Mesodermal cell (in vitro differentiated cells): ENCODE results near the gene EPHA5.

Source experiments
- H3K27ac ChIP-seq: 2 replicates; pipeline ENCODE4 v1.7.0; 2013; ENCODE audit warnings: mild to moderate bottlenecking, low read depth, low read length, moderate library complexity; ENCODE audit not compliant: severe bottlenecking
- H3K36me3 ChIP-seq: 2 replicates; pipeline ENCODE4 v1.7.1; 2013; ENCODE audit warnings: mild to moderate bottlenecking, low read length, moderate library complexity; ENCODE audit not compliant: control insufficient read depth, insufficient read depth
- H3K4me1 ChIP-seq: one replicate; pipeline ENCODE4 v1.7.1; 2013; ENCODE audit warnings: mild to moderate bottlenecking, low read length; ENCODE audit not compliant: insufficient read depth, control insufficient read depth, poor library complexity, severe bottlenecking
- H3K4me3 ChIP-seq: 2 replicates; pipeline ENCODE4 v1.7.0; 2013; ENCODE audit warnings: low read length, control low read depth, mild to moderate bottlenecking; ENCODE audit not compliant: insufficient read depth, poor library complexity, severe bottlenecking; ENCODE audit errors: extremely low read depth
- H3K9me3 ChIP-seq: 2 replicates; pipeline ENCODE4 v1.7.1; 2013; ENCODE audit warnings: mild to moderate bottlenecking, low read length, moderate library complexity; ENCODE audit not compliant: control insufficient read depth
- WGBS, 2 experiments: methylation state at CpG; one replicate each; pipeline ENCODE4 v1.1.5; 2013; ENCODE audit warnings: missing lambda C conversion rate in 2 of 2; ENCODE audit not compliant: insufficient coverage in 2 of 2; 5-methylcytosine and 5-hydroxymethylcytosine counted together

EPHA5 gene

DNA sequence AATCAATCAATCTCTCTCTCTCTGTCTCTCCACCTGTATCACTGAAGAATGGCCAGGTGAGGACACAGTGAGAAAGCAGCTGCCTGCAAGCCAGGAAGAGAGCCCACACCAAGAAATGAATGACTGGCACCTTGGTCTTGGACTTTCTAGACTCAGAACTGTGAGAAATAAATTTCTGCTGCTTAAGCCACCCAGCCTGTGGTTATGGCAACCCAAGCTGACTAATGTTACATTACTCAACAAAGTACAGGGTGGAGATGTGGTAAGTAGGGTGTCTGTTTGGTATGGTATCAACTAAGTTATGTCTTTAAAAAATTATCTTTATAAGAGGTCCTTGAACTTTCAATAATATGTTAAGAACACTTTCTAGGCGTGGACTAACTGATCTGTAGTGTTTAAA lies 159.3 kb downstream of the EPHA5 start:
- no peak overlapping the region for H3K27ac ChIP-seq
- H3K9me3 ChIP-seq, result no peaks in the 10 kb centered on the region
- H3K4me1 ChIP-seq, result no peaks in the 10 kb centered on the region
- 83% methylated on average over 1 of the region's 1 CpG; no CpG with 5 or more reads in 1 of the 2 experiments for WGBS, 2 experiments
- H3K4me3 ChIP-seq, result no peak overlapping the region
- H3K36me3 ChIP-seq, result no peaks in the 10 kb centered on the region

DNA sequence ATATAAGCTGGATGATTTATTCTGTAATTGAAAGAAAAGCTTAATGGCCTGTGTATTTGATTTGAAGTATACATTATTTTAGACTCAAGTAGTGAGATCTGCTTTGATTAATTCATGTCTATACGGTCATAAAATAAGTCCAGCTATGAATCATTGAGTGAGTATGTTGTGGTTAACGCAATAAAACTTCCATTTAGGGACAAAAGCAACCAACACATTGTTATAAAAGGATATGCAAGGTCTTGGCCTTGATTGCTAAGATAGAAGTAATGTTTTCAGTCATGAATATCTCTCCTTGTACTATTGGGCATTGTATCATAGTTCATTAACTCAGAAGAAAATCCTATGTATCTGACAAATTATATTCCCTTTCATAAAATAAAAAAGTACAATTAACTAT lies 162.1 kb downstream of the EPHA5 start:
- Histone ChIP-seq H3K36me3 (no peaks in the 10 kb centered on the region), H3K27ac (no peak overlapping the region)
- 80% methylated on average over 1 of the region's 2 CpGs; no CpG with 5 or more reads in 1 of the 2 experiments for WGBS, 2 experiments

DNA sequence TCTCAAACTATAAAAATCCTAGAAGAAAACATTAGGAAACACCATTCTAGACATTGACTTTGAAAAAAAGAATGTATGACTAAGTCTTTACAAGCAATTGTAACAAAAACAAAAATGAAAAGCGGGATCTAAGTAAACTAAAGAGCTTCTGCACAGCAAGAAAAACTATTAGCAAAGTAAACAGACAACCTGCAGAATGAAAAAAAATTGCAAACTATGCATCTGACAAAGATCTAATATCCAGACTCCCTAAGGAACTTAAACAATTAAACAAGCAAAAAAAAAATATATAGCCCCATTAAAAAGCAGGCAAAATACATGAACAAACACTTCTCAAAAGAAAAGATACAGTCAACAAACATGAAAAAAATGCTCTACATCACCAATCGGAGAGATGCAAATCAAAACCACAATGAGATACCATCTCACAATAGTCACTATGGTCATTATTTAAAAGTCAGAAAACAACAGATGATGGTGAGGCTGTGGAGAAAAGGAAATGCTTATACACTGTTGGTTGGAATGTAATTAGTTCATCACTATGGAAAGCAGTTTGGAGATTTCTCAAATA lies 168.1 kb downstream of the EPHA5 start:
- WGBS, 2 experiments, result no CpG with 5 or more reads among the region's 2 CpGs
- Histone ChIP-seq H3K4me3 (no peak overlapping the region), H3K36me3 (no peaks in the 10 kb centered on the region), H3K4me1 (no peaks in the 10 kb centered on the region), H3K27ac (no peak overlapping the region), H3K9me3 (no peaks in the 10 kb centered on the region)

More for the DNA sequence above, 162.1 kb downstream of the EPHA5 start:
- Histone ChIP-seq H3K4me1 (no peaks in the 10 kb centered on the region), H3K9me3 (no peaks in the 10 kb centered on the region), H3K4me3 (no peak overlapping the region)

DNA sequence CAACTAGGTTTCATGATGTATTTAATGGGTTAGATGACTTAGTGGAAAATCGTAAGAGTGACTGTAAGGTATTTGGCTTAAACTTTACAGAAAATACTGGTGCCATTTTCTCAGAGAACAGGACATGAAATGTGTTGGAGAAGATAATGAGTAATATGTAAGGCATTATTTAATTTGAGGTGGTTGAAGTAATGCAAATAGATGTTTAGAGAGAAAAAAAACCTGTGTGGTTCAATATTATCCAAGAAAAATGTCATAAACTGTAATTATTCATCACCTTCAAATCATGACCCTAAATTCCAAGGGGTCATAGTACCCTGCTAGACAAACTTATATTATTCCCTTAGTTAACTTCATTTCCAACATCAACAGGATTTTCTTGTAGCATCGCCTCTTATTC lies 171.7 kb downstream of the EPHA5 start:
- Histone ChIP-seq H3K36me3 (no peaks in the 10 kb centered on the region), H3K4me3 (no peak overlapping the region), H3K9me3 (no peaks in the 10 kb centered on the region), H3K27ac (no peak overlapping the region), H3K4me1 (no peaks in the 10 kb centered on the region)
- 82 to 87% methylated on average over 2 of the region's 2 CpGs for WGBS, 2 experiments

DNA sequence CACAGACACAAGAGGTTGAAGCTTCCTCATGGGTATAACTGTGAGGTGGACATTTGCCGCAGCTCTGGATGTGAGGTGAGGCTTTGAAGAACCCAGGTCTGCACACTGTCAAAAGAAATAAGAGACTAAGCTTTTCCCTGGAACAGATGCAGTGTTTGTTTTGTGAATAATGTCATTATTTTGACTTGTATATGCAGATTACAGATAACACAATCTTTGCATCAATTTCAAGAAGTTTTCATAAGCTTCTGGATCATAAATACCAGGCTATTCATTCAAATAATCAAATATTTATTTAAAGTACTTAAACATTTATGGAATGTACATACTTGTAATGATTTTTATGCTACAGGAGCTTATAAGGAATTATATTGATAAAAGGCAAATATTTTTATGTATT lies 174.8 kb downstream of the EPHA5 start:
- H3K36me3 ChIP-seq, result no peaks in the 10 kb centered on the region
- H3K4me3 ChIP-seq, result no peak overlapping the region
- no peak overlapping the region for H3K27ac ChIP-seq
- no peaks in the 10 kb centered on the region for H3K4me1 ChIP-seq
- WGBS, 2 experiments, result 100% methylated on average over 1 of the region's 1 CpG; no CpG with 5 or more reads in 1 of the 2 experiments
- H3K9me3 ChIP-seq, result no peaks in the 10 kb centered on the region

DNA sequence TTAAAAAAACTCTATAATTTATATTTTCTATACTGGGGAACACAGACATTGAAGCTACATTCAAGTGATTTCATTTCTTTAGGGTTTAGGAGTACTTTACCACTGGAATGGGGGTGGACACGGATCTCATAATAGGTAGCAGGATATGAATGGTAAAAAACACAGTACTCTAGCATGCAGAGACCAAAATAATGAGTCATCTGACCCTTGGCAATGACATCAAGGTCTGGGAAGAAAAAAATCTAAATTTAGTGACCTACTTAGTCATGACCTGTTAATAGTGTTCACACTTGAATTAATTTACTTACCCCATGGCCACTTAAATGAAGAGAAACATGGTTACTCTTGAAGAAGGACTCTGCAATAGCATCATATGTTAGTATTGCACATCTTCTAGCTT lies 187.9 kb downstream of the EPHA5 start:
- WGBS, 2 experiments, result 100% methylated on average over 1 of the region's 1 CpG; no CpG with 5 or more reads in 1 of the 2 experiments
- Histone ChIP-seq H3K36me3 (no peaks in the 10 kb centered on the region), H3K27ac (no peak overlapping the region), H3K4me1 (no peaks in the 10 kb centered on the region), H3K4me3 (no peak overlapping the region), H3K9me3 (no peaks in the 10 kb centered on the region)

DNA sequence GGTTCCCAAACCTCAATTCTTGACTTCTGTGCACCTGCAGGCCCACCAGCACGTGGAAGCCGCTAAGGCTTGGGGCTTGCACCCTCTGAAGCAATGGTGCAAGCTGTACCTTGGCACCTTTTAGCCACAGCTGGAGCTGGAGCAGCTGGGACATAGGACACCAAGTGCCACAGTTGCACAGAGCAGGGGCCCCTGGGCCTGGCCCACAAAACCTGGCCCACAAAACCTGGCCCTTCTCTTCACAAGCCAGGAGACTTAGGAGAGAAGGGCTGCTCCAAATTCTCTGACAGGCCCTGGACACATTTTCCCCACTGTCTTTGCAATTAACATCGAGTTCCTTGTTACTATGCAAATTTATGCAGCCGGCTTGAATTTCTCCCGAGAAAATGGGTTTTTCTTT lies 197.8 kb downstream of the EPHA5 start:
- H3K4me1 ChIP-seq, result no peaks in the 10 kb centered on the region
- WGBS, 2 experiments, result 80 to 93% methylated on average over 5 of the region's 5 CpGs
- no peaks in the 10 kb centered on the region for H3K9me3 ChIP-seq
- no peak overlapping the region for H3K27ac ChIP-seq
- H3K36me3 ChIP-seq, result no peaks in the 10 kb centered on the region
- H3K4me3 ChIP-seq, result no peak overlapping the region

DNA sequence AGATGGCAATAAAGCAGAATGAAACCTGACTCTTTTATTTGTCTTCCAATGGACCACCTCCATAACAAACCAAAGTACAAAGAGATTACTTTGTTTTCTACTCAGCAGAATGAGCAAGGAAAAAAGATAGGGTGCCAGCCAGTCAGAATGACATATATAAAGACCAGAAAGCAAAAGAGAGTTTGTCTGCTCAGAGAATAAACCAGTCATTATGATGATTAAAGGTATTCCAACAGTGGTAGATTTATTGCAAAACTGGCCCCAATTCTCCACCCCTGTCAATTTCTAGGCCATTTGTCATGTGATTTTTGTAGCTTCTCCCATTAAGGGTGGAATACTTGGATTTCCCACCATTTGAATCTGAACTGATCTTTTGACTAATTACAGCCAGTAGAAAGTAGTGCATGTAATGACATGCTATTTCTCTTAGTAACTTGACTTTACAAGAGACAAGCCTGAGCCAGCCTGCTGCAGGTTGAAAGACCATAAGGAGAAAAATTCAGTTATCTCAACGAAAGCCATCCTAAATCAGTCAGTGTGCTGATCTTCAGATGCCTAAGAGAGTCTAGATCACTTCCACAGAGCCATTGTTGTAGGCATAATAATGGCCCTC lies 203.1 kb downstream of the EPHA5 start:
- Histone ChIP-seq H3K4me3 (no peak overlapping the region), H3K4me1 (no peaks in the 10 kb centered on the region), H3K36me3 (no peaks in the 10 kb centered on the region), H3K9me3 (no peaks in the 10 kb centered on the region), H3K27ac (no peak overlapping the region)
- WGBS, 2 experiments, result 100% methylated on average over 1 of the region's 1 CpG

DNA sequence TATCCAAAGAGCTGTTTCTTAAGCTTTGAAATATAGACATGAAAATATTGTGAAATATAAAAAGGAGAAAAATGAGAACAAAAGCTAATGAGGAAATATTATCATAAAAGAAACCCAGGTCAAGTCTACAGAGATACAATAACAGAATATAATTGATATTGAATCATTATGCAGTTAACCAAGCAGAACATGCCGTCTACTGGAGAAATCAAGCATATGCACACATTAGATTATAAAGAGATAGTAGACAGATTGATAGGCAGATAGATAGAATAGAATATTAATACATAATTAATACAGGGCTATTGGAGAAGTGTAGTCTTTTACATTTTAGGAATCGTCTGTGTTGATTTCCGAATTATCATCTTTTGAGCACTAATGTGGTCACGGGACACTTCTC lies 208.5 kb downstream of the EPHA5 start:
- WGBS, 2 experiments, result no CpG with 5 or more reads among the region's 4 CpGs
- Histone ChIP-seq H3K4me1 (no peaks in the 10 kb centered on the region), H3K27ac (no peak overlapping the region), H3K36me3 (no peaks in the 10 kb centered on the region), H3K4me3 (no peak overlapping the region), H3K9me3 (no peaks in the 10 kb centered on the region)

DNA sequence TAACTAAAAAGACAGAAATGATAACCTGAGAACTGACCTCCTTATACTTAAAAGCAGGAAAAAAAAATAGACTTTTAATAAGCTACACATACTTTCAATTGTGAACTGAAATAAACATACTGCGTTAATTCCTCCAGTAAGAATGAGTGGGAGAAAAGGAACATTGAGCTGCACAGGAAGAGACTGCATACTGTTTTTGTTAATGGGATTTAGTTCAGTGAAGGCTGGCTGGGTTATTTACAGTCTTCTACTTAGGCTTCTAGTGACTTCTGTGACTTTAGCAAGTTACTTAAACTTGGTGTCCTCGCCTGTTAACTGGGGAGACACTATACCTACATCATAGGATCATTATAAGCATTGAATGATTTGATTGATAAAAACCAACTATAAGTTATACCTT lies 213.3 kb downstream of the EPHA5 start:
- Histone ChIP-seq H3K9me3 (no peaks in the 10 kb centered on the region), H3K36me3 (no peaks in the 10 kb centered on the region), H3K4me3 (no peak overlapping the region), H3K4me1 (no peaks in the 10 kb centered on the region), H3K27ac (no peak overlapping the region)
- no CpG with 5 or more reads among the region's 2 CpGs for whole genome bisulfite sequencing, 2 experiments

DNA sequence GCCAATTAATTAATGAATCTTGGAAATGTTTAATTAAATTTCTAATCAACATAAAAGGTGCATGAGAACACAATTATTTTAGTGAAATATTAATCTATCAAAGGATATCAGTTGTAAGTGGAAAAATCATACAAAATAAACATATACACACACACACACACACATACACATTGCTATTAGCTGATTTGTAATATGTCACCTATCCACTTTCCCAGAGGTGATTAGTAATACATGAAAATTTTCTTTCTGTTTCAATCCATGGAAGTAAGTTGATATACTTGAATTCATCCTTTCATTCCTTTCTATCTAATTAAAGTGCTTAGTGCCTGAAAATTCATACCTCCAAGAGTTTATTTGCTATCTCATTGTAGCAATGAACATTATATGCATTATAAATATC lies 213.7 kb downstream of the EPHA5 start:
- H3K4me3 ChIP-seq, result no peak overlapping the region
- H3K4me1 ChIP-seq, result no peaks in the 10 kb centered on the region
- no peaks in the 10 kb centered on the region for H3K36me3 ChIP-seq
- no peaks in the 10 kb centered on the region for H3K9me3 ChIP-seq
- H3K27ac ChIP-seq, result no peak overlapping the region
